Stimulated activated CD4-positive, alpha-beta T cell treated with anti-CD3 and anti-CD28 coated beads, Interleukin-12 subunit alpha, Interleukin-12 subunit beta, amount 100 ng/mL, for 48 hours (primary cell): ENCODE data around the gene NMNAT1.
"Not testable (repeated sequence)": the region's sequence is repeated elsewhere in the genome, so short reads cannot be mapped to it uniquely, and the experiment has no call there.

ENCODE experiments used
- DNase-seq, 3 donors: peaks; one replicate each; pipeline ENCODE4 v3.0.0-alpha.2; 2020; ENCODE audit warnings: low read depth in 2 of 3, low spot score in 1 of 3

The NMNAT1 gene

GRCh38 chr1:9942939-9943788 is at the start of gene NMNAT1, which contains the start of gene LZIC:
Gene NMNAT1, plus strand, starts transcription at chr1:9943475. Its CDS starts 28,599 bp downstream, at chr1:9972074.
Gene LZIC, minus strand, starts transcription at chr1:9943391. Its CDS starts 6,772 bp downstream, at chr1:9936619.
- peak; percentile 86 to 92 (median 89) for DNase-seq

GRCh38 chr1:9894115-9894514 is 49.2 kb upstream of the NMNAT1 start:
- no peak for DNase-seq

- DNase-seq: no peak
Measured at GRCh38 chr1:9900142-9901043, 42.9 kb upstream of the NMNAT1 start.

GRCh38 chr1:9901148-9902059 is 41.9 kb upstream of the NMNAT1 start:
- no peak for DNase-seq

DNA sequence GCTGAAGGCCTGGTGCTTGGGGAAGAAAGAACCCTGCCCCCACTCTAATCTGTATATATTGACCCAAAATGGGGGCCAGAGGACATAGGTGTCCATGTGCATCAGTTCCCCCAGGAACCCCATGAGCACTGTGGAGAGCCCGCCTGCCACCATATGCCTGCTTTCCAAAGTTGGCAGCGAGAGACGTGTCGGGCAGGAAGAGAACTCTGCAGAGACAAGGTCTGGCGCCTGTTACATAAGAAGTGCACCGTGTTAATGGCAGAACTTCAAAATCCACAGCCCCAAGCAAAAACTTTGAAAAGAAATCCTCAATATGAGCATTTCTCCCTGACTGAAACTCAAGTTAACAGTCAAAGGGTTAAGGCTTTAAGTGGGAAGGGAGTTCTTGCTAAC is 41.2 kb upstream of the NMNAT1 start:
- DNase-seq: no peak

- peak in 1 of 3 donors; percentile 37 for DNase-seq
Measured at GRCh38 chr1:9903801-9904527, 39.3 kb upstream of the NMNAT1 start.

DNA sequence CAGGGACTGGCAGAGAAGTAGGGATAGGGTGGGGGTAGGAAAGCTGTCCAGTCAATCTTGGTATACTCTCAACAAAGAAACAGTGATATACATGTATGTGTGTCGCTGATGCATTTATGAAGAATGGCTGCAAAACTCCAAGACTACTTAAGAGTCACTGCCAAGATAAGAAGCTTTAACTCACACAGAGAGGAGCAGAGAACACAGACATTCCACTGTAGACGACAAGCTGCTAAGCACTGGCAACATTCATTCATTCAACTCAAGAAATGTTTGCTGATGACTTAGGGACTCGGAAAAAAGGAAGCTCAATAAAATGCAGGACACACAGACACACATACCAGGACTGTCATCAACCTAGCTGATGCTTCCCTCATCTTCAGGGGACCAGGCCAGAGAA is 38.7 kb upstream of the NMNAT1 start:
- no peak for DNase-seq

DNA sequence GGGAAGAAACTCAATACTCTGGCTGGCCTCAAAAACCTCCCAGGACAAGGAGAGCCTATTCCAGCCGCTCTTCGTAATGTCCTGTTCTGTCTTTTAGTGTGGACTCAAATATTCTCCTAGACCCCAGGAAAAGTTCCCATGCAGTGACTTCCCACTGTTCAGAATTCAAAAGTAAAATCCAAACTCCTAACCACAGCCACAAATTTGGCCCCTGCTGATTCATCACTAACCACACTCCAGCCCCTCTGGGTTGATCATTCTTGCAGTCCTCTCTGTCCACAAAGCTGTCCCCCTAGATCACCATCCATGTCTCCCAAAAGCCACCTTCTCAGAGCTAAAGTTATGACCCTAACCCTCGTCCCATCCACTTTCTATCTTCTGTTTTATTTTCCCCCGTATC is 38.3 kb upstream of the NMNAT1 start:
- DNase-seq: no peak

DNA sequence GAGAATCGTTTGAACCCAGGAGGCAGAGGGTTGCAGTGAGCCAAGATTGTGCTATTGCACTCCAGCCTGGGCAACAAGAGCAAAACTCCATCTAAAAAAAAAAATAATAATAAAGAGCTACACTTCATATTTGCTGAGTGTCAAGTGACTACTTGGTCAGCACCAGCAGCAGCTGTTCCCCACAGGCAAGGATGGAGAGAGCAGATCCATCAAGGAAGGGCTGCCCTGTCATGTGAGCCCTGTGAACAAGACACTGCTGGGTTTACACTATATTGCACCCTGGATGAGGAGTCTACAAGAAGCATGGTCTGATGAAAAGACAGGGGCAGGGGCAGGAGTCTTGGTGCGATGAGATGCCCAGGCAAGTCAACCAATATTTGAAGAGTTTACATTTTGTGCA is 36.8 kb upstream of the NMNAT1 start:
- DNase-seq: no peak

DNA sequence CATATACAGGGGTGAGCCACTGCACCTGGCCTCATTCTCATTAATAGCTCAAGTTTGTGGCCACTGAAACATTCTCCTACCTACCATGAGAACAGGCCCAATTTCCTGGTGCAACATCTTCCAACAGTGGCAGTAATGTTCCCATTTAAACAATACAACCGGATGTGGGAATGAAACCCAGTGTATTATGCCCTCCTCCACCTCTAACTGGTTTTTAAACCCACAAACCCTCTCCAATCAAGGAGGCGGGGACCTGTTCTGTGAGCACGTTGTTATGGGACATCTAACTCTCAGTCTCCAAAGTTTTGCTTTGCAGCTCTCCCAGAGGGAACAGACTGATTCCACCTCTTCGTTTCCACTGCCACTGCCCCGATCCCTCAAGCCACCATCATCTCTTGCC is 35.8 kb upstream of the NMNAT1 start:
- DNase-seq: no peak

DNA sequence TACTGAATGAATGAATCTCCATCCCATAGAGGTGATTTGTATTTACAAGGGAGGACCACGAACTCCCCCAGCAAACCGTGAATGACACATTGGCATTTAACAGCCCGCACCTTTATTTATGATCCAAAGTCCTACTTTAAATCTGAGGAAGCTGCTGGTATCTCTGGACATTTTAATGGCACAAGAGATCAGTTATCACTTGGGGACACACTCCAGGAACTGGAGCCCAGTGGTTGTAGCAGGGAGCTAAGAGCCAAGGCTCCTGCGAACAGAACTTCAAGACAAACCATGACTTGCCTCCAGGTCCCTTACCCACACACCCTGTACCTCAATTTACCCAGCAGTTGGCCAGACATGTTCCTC is 34.4 kb upstream of the NMNAT1 start:
- no peak for DNase-seq

DNA sequence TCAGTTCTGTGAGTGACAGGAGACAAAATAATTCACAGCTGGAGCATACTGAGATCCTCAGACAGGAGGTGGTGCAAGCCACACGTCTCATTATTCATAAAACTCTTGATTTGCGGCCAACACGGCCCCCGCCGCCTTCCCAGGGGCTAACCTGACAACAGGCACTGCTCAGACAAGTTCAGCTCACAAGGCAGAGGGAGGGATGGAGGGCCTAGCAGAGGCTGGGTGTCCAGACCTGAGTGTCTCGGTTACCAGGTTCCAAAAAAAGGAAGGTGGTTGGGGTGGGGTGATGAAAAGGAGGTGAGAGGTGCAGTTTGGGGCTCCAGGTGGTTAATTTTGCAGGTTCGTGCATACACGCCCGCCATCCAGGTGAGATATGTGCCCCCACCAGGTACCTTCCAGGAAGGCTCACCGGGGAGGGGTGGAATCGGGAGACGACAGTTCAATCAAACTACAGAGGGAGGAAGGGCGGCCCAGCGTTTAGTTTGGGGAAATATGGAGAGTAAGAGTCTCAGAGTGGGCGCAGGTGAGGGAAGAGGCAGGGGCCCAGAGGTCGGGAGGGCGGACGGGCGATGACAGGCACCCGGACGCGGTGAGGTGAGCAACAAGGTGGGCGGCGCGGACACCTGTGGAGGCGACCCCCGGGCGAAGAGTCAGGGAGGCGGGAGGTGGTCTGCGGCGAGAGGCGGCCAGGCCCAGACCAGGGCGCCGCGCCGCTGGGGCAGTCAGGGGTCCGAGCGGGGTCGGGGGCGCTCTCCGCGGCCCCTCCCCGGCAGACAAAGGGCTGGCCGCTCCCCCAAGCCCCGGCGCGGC is 33.8 kb upstream of the NMNAT1 start:
- peak in 2 of 3 donors; percentile 33 to 34 for DNase-seq

- no peak for DNase-seq
Measured at GRCh38 chr1:9910076-9910422, 33.2 kb upstream of the NMNAT1 start, which contains the start of gene CTNNBIP1. Gene CTNNBIP1, minus strand, starts transcription at chr1:9910269. Its CDS starts 38,205 bp downstream, at chr1:9872064.

DNA sequence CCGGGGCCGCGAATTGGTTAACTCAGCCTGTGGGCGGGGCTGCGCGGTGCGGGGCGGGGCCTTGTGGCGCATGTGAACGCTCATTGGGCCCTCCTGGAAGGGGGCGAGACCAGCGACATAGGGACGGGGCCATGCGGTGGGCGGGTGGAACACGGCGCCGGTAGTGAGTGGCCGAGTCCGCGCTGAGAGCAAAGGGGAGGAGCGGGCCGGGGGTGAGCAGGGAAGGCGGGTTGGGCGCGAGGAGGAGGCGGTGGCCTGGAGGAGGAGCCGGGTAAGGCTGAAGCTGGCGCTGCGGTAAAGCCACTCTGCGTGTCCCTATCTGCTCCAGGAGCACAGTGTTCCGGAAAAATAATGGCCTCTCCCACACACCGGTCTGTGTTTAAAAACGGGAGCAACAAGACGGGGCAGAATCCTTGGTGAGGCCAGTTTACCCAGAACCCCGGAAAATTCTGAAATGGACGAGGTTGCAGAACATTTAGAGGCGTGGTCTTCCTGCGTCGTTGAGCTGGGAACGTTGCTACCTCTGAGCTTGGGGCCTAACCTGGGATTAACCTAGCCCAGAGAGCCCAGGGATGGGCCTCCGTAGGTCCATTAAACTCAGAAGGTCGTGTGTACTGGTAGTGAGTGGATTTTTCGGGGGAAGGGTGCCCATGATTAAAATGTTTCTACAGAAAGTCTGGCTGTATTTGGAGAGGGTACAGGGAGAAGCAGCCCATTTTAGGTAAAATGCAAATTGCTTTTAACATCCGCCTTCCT is 32.7 kb upstream of the NMNAT1 start:
- peak; percentile 100 for DNase-seq

GRCh38 chr1:9912264-9912936 is 30.9 kb upstream of the NMNAT1 start:
- no peak for DNase-seq

DNA sequence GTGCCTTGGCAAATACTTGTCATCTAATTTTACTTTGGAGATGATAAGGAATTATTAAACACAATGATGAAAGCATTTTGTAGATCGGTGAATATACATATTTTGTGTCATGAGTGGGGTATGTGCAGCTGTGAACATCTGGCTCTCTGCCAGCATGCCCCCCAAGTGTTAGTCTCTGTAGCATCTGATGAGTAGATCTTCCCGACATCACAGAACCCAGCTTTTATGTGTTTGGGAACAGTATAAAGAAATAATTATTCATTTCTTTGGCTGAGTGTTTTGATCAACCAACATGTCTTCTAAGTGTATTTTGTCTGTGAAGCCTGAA is 28.7 kb upstream of the NMNAT1 start:
- DNase-seq: no peak

- DNase-seq: no peak
Measured at GRCh38 chr1:9916452-9916851, 26.8 kb upstream of the NMNAT1 start.

DNA sequence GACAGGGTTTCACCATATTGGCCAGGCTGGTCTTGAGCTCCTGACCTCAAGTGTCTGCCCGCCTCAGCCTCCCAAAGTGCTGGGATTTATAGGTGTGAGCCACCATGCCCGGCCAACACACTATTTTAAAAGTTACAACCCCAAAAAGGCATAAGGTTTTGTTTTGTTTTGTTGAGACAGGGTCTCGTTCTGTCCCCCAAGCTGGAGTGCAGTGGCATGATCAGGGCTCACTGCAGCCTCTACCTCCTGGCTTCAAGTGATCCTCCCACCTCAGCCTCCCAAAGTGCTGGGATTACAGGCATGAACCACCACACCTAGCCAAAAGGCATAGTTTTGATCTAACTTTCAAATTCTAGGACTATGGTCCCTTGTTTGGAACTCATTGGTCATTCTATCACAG is 25.8 kb upstream of the NMNAT1 start:
- DNase-seq: not testable (repeated sequence)
